OCI-LY3 (cell line): ENCODE measurements around the gene SCN8A.

Source experiments
- CTCF ChIP-seq: fragments of 200-600, 300-600 bp; sonication (generic); IDR thresholded peaks from 2 replicates; pipeline ENCODE4 v1.5.1; 2014; ENCODE audit warnings: antibody characterized with exemption, low read length, low read depth
- EZH2phosphoT487 ChIP-seq: fragments of 200-600 bp; shearing (Covaris generic); IDR thresholded peaks from 2 replicates; pipeline ENCODE4 v1.6.1; 2018; ENCODE audit warnings: antibody characterized with exemption, mixed run types, low read depth

DNA sequence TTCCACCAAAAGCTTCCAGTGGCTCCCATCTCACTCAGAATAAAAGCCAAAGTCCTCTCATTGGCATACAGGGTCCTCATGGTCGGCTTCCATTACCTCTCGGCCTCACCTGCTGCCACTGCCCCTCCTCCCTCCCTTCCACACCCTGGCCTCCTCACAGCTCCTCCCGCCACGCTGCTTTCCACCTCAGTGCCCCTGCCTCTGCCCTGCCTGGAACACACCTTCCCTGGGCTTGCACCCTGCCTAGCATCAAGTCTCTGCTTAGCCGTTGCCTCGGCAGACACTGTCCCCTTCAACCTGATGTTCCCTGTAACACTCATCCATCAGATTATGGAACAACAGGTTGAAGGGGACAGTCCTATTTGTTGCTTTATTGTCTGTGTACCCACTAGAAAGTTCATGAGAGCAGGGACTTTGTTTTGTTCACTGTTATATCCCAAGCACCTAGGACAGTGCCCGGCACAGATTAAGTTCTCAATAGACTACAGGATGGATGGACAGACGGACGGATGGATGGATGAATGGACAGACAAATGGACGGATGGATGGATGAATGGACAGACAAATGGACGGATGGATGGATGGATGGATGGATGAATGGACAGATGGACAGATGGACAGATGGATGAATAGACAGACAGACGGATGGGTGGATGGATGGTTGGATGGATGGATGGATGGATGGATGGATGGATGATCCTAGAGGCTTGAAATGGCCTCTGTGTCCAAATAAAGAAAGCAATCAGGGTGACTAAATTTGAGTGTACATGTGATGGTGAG lies 242.6 kb downstream of the SCN8A start:
- TF ChIP-seq CTCF (no peak), EZH2phosphoT487 (no peak)
